Sigmoid colon (tissue), 7 donors: ENCODE measurements around the gene HIPK4. TPM values are rescaled to one million over a fixed set of nuclear protein-coding genes. Genes with fewer than 3 reads are reported as not detected.

Experiments used
- DNase-seq: peaks from one replicate; pipeline ENCODE4 v3.0.0-alpha.2; 2019
- H3K27ac ChIP-seq, 4 donors: fragments of 200-600 bp; sonication (generic); one replicate each; pipeline ENCODE4 v1.5.1; 2016 to 2019; ENCODE audit warnings: mild to moderate bottlenecking in 1 of 4
- H3K27me3 ChIP-seq, 3 donors: fragments of 200-600 bp; sonication (generic); one replicate each; pipeline ENCODE4 v1.5.1; 2019; ENCODE audit warnings: mild to moderate bottlenecking in 1 of 3
- H3K36me3 ChIP-seq, 4 donors: fragments of 200-600 bp; sonication (generic); one replicate each; pipeline ENCODE4 v1.5.1; 2016 to 2019
- H3K4me1 ChIP-seq, 4 donors: fragments of 200-600 bp; sonication (generic); one replicate each; pipeline ENCODE4 v1.5.1; 2017 to 2019
- H3K4me3 ChIP-seq, 4 donors: fragments of 200-600 bp; sonication (generic); one replicate each; pipeline ENCODE4 v1.5.1; 2017 to 2019; ENCODE audit warnings: mild to moderate bottlenecking in 2 of 4, moderate library complexity in 1 of 4
- H3K9me3 ChIP-seq, 4 donors: fragments of 200-600 bp in 3 of 4; sonication (generic) in 3 of 4; one replicate each; pipeline versions ENCODE4 v1.5.1 to v1.6.1; 2013 to 2019
- EP300 ChIP-seq, 4 donors: sonication (generic); formaldehyde crosslinking; IDR thresholded peaks; one replicate each; pipeline ENCODE4 v1.6.1; 2017; ENCODE audit warnings: antibody characterized with exemption in 4 of 4
- POLR2A ChIP-seq, 2 donors: fragments of 450-650 bp; IDR thresholded peaks; one replicate each; pipeline ENCODE4 v1.6.1; 2016; ENCODE audit warnings: antibody characterized with exemption in 2 of 2, mild to moderate bottlenecking in 2 of 2, moderate library complexity in 2 of 2
- POLR2AphosphoS5 ChIP-seq, 4 donors: sonication (generic); formaldehyde crosslinking; IDR thresholded peaks; one replicate each; pipeline ENCODE4 v1.6.1; 2017; ENCODE audit warnings: antibody characterized with exemption in 4 of 4
- WGBS, 2 donors: extraction: QIAGEN DNeasy Blood & Tissue Kit; methylation state at CpG; one replicate each; pipeline ENCODE4 v1.1.7; 2013; 5-methylcytosine and 5-hydroxymethylcytosine counted together
- intact Hi-C: fragments of 100-400 bp; cut with DNase I; formaldehyde crosslinking; loops from one replicate; pipeline ENCODE4 v1.15.1; 2023
- polyA plus RNA-seq, 3 donors: library from polyadenylated mRNA; stranded (reverse); fragments of 200-250 nt; gene quantifications; one replicate each; pipeline ENCODE4 v1.2.3, GENCODE V29; 2013
- total RNA-seq, 4 donors: library from RNA; depleted of rRNA; stranded (reverse); fragments of >200 nt; gene quantifications; one replicate each; pipeline ENCODE4 v1.1.0, GENCODE V29; 2016
- TF ChIP-seq, protein P1 (sequence below), 4 experiments: fragments of 450-650 bp in 3 of 4; fragments of 200-600 bp in 1 of 4; IDR thresholded peaks; one replicate each; pipeline ENCODE4 v1.5.1; 2016 to 2019; ENCODE audit warnings: antibody characterized with exemption in 4 of 4, mild to moderate bottlenecking in 3 of 4, moderate library complexity in 2 of 4
- donor health status: healthy with polysubstance abuse.
- donor health status: Bipolar disorder and iron deficiency.
- donor health status: healthy.

HIPK4 gene
- total and polyA plus RNA-seq, 7 donors: 0.06 to 0.36 (median 0.14) TPM; not detected in 4

DNA sequence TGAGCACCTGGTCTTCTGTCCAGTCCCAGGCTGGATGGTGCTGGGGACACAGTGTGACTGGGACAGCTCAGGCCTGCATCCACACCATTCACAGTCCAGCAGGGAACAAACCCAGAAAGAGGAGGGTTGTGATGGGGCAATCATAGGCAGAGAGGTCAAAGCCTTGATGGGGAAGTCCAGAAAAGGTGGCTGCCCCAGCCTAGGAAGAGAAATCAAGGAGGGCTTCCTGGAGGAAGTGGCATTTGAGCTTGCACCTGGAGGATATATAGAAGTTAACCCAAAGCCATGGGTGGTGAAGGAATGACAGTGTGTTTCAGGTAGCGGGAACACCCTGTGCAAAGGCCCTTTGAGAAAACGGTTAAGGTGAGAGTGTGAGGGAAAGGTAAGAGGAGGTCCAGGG, 25.8 kb upstream of the HIPK4 start:
- Histone ChIP-seq H3K9me3 (no peaks in the 10 kb centered on the region), H3K27ac (no peak overlapping the region), H3K4me3 (no peak overlapping the region), H3K36me3 (no peaks in the 10 kb centered on the region), H3K4me1 (peaks cover 0 to 10% (median 5%) of the 10 kb centered on the region in 4 donors), H3K27me3 (no peaks in the 10 kb centered on the region)
- 82 to 93% methylated on average over 2 of the region's 2 CpGs for WGBS, 2 donors
- TF ChIP-seq POLR2A (IDR thresholded peaks at IDR 0.05) (no peak), POLR2AphosphoS5 (IDR thresholded peaks at IDR 0.05) (no peak), EP300 (IDR thresholded peaks at IDR 0.05) (no peak)
- TF ChIP-seq, protein P1, sequence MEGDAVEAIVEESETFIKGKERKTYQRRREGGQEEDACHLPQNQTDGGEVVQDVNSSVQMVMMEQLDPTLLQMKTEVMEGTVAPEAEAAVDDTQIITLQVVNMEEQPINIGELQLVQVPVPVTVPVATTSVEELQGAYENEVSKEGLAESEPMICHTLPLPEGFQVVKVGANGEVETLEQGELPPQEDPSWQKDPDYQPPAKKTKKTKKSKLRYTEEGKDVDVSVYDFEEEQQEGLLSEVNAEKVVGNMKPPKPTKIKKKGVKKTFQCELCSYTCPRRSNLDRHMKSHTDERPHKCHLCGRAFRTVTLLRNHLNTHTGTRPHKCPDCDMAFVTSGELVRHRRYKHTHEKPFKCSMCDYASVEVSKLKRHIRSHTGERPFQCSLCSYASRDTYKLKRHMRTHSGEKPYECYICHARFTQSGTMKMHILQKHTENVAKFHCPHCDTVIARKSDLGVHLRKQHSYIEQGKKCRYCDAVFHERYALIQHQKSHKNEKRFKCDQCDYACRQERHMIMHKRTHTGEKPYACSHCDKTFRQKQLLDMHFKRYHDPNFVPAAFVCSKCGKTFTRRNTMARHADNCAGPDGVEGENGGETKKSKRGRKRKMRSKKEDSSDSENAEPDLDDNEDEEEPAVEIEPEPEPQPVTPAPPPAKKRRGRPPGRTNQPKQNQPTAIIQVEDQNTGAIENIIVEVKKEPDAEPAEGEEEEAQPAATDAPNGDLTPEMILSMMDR (IDR thresholded peaks at IDR 0.05): no peak
- no peak for DNase-seq
- intact Hi-C loops: no loop called here

DNA sequence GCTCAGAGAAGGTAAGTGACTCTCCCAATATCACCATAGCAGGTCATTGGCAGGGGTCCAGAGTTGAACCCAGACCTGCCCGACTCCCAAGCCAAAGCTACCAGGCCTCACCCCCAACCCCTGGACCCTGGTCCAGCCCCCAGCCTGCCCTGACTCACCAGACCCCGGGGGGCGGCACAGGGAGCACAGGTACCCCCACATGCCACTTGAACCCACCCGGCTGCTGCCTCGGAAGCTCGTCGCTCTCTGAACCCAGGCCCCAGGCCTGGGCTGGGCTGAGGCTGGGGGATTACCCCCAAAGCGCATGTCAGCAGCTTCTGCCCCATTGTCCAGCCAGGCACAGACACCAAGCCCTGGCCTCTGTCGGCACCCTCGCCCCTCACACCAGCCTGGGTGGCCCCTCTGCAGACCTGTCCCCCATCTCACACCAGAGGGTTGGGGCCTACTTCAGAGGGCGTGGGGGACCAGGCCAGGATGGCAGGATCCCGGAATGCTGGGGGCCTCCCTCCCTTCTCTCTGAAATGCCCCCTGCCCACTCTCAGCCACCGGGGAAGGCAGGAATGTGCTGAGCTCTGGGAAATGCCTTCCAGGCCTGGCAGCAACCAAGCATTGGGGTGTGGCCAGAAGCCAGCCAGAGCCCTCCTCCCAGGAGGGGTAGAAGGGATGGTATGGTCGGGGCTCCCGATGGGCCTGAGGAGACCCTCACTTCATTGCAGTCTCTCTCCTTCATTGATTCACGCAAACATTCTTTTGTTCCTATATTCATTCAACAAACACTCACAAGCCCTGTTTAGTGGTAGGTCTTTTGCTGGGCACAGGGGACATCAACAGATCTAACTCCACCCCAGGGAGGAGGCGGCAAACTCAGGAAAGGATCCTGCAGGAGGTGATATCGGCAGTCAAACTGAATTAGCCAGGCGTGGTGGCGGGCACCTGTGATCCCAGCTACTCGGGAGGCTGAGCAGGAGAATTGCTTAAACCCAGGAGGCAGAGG, 24.9 kb upstream of the HIPK4 start:
- no peak overlapping the region for H3K27ac ChIP-seq
- WGBS, 2 donors: 89 to 90% methylated on average over 21 of the region's 21 CpGs
- TF ChIP-seq POLR2AphosphoS5 (IDR thresholded peaks at IDR 0.05) (no peak), EP300 (IDR thresholded peaks at IDR 0.05) (no peak), POLR2A (IDR thresholded peaks at IDR 0.05) (no peak)
- TF ChIP-seq, protein P1 (IDR thresholded peaks at IDR 0.05): no peak
- DNase-seq: no peak
- H3K27me3 ChIP-seq: no peaks in the 10 kb centered on the region
- intact Hi-C loops: loop anchor here (5.0 kb wide), 1 partner anchor 32 kb away; no protein-coding TSS in a partner anchor
- H3K36me3 ChIP-seq: no peaks in the 10 kb centered on the region
- no peak overlapping the region for H3K4me3 ChIP-seq
- no peaks in the 10 kb centered on the region for H3K9me3 ChIP-seq
- H3K4me1 ChIP-seq: peaks cover 0 to 10% (median 5%) of the 10 kb centered on the region in 4 donors

DNA sequence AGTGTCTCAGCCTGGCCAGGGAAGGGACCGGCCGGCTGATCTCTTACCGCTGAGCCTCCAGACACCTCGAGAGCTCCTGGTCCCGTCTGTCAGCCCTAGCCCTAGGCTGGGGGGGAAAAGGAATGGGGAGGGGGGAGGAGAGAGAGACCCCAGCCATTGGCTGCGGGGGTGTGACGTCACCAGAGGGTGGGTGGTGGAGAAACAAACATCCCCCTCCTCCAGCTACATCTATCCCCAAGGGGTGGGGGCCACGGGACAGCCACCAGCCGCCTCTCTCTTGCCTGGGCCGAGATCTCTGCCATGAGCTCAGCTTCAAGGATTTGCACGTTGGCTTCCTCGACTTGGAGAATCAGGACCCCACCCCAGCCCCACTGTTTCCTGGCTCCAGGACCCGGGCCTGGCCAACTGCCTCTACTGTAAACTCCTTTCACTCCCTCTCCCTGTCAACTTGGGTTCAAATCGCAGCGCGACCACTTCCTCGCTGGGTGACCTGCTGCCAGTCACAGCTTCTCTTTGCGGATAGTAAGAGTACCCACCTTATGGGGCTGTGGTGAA, 23.4 kb upstream of the HIPK4 start, which contains the start of gene PRX:
Gene PRX, minus strand, starts transcription at position 88 of the 555 bp plus-strand sequence. CDS start 5,446 bp downstream, outside the sequence.
- H3K4me1 ChIP-seq: peaks cover 0 to 10% (median 5%) of the 10 kb centered on the region in 4 donors
- no peak for DNase-seq
- 46 to 53% methylated on average over 18 of the region's 18 CpGs for WGBS, 2 donors

DNA sequence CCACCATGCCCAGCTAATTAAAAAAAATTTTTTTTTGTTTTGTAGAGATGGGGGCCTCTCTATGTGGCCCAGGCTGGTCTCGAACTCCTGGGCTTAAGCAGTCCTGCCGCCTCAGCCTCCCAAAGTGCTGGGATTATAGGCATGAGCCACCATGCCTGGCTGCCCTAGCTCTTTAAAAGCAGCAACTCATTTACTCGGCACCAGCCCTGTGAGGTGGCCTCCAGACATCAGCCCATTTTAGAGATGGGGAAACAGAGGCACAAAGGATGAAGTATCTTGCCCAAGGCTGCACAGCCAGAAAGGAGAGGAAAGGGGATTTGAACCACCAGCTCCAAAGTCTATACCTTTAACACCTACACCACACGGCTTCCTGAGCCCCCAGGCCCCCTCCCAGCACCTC, 22.9 kb upstream of the HIPK4 start:
- Histone ChIP-seq H3K27me3 (no peaks in the 10 kb centered on the region), H3K4me3 (no peak overlapping the region), H3K27ac (no peak overlapping the region), H3K9me3 (no peaks in the 10 kb centered on the region), H3K36me3 (no peaks in the 10 kb centered on the region), H3K4me1 (peaks cover 0 to 10% (median 5%) of the 10 kb centered on the region in 4 donors)
- intact Hi-C loops: loop anchor here (5.0 kb wide), 1 partner anchor 34 kb away; no protein-coding TSS in a partner anchor
- WGBS, 2 donors: 75 to 79% methylated on average over 4 of the region's 4 CpGs
- DNase-seq: no peak
- TF ChIP-seq, protein P1 (IDR thresholded peaks at IDR 0.05): no peak
- no peak for TF ChIP-seq POLR2AphosphoS5 (IDR thresholded peaks at IDR 0.05)
- no peak for TF ChIP-seq POLR2A (IDR thresholded peaks at IDR 0.05)

More for the DNA sequence above, 23.4 kb upstream of the HIPK4 start, which contains the start of gene PRX:
- Histone ChIP-seq H3K9me3 (no peaks in the 10 kb centered on the region), H3K36me3 (no peaks in the 10 kb centered on the region), H3K4me3 (no peak within 1 kb of the TSS), H3K27me3 (no peaks in the 10 kb centered on the region), H3K27ac (no peak within 1 kb of the TSS)
- intact Hi-C loops: loop anchor here (5.0 kb wide), 1 partner anchor 34 kb away; no protein-coding TSS in a partner anchor
- TF ChIP-seq, protein P1 (IDR thresholded peaks at IDR 0.05): no peak
- TF ChIP-seq EP300 (IDR thresholded peaks at IDR 0.05): no peak
- TF ChIP-seq POLR2A (IDR thresholded peaks at IDR 0.05): no peak
- no peak for TF ChIP-seq POLR2AphosphoS5 (IDR thresholded peaks at IDR 0.05)
